Liver (tissue), 3 donors: ENCODE data around the gene SLC7A5.

Experiments
- ATF3 ChIP-seq: IDR thresholded peaks from 2 replicates; pipeline ENCODE4 v1.6.1; 2016; ENCODE audit warnings: antibody characterized with exemption
- CTCF ChIP-seq: fragments of 150-350 bp; IDR thresholded peaks from 2 replicates; pipeline ENCODE4 v1.5.1; 2017; ENCODE audit warnings: improper control_type of control experiment, low read depth, low read length; ENCODE audit not compliant: missing input control
- EGR1 ChIP-seq, 2 donors: IDR thresholded peaks; 2 replicates each; pipeline ENCODE4 v1.6.1; 2016 to 2018; ENCODE audit warnings: antibody characterized with exemption in 2 of 2, low read depth in 2 of 2
- GABPA ChIP-seq, 2 donors: IDR thresholded peaks in 1 of 2; conservative IDR thresholded peaks in 1 of 2; 2 replicates each; pipeline ENCODE4 v1.6.1; 2016; ENCODE audit warnings: antibody characterized with exemption in 2 of 2, mild to moderate bottlenecking in 1 of 2, moderate library complexity in 1 of 2
- HNF4A ChIP-seq, 2 donors: conservative IDR thresholded peaks; 2 replicates each; pipeline ENCODE4 v1.6.1; 2016; ENCODE audit warnings: antibody characterized with exemption in 2 of 2, mild to moderate bottlenecking in 2 of 2
- HNF4G ChIP-seq: IDR thresholded peaks from 2 replicates; pipeline ENCODE4 v1.6.1; 2016; ENCODE audit warnings: antibody characterized with exemption
- JUND ChIP-seq, 2 donors: IDR thresholded peaks; 2 replicates each; pipeline ENCODE4 v1.6.1; 2016; ENCODE audit warnings: antibody characterized with exemption in 2 of 2
- MAX ChIP-seq: IDR thresholded peaks from 2 replicates; pipeline ENCODE4 v1.6.1; 2016; ENCODE audit warnings: antibody characterized with exemption
- RAD21 ChIP-seq, 2 donors: IDR thresholded peaks; 2 replicates each; pipeline ENCODE4 v1.6.1; 2016; ENCODE audit warnings: antibody characterized with exemption in 2 of 2, mild to moderate bottlenecking in 2 of 2
- REST ChIP-seq: IDR thresholded peaks from 2 replicates; pipeline ENCODE4 v1.6.1; 2016; ENCODE audit warnings: antibody characterized with exemption, mild to moderate bottlenecking
- TAF1 ChIP-seq: conservative IDR thresholded peaks from 2 replicates; pipeline ENCODE4 v1.6.1; 2016; ENCODE audit warnings: antibody characterized with exemption, mild to moderate bottlenecking
- YY1 ChIP-seq: IDR thresholded peaks from 2 replicates; pipeline ENCODE4 v1.6.1; 2016; ENCODE audit warnings: antibody characterized with exemption, mild to moderate bottlenecking
- ZBTB33 ChIP-seq: IDR thresholded peaks from 2 replicates; pipeline ENCODE4 v1.6.1; 2016; ENCODE audit warnings: antibody characterized with exemption
- donor health status: healthy.
- donor health status: healthy.

- TF ChIP-seq ZBTB33, result no peak
- no peak for TF ChIP-seq CTCF
- TF ChIP-seq RAD21 (IDR thresholded peaks at IDR 0.05), result no peak
- no peak for TF ChIP-seq MAX
- TF ChIP-seq YY1, result no peak
- no peak for TF ChIP-seq GABPA (IDR thresholded peaks at IDR 0.05 in 1 of 2, conservative IDR thresholded peaks at IDR 0.05 in 1 of 2)
- TF ChIP-seq TAF1, result no peak
- no peak for TF ChIP-seq REST
- no peak for TF ChIP-seq EGR1 (IDR thresholded peaks at IDR 0.05; ENCODE audit: low read depth in 2 of 2)
- TF ChIP-seq HNF4A (conservative IDR thresholded peaks at IDR 0.05), result no peak
- TF ChIP-seq JUND (IDR thresholded peaks at IDR 0.05), result no peak
- TF ChIP-seq ATF3, result no peak
- no peak for TF ChIP-seq HNF4G
Observed at GRCh38 chr16:87846705-87847466, 22.4 kb downstream of the SLC7A5 start.
